GM23248 (cell line): Measurements from ENCODE around the gene BLACAT1. TPM values are rescaled to one million over a fixed set of nuclear protein-coding genes. Genes with fewer than 3 reads are reported as not detected.

ENCODE experiments used
- DNase-seq: peaks from one replicate; pipeline ENCODE4 v3.0.0-alpha.2; 2015
- H2AFZ ChIP-seq: fragments of 200-600 bp; sonication (generic); 2 replicates; pipeline ENCODE4 v1.6.1; 2016; ENCODE audit warnings: antibody characterized with exemption
- H3F3A ChIP-seq: fragments of 200-600 bp; sonication (generic); 2 replicates; pipeline ENCODE4 v1.6.1; 2016; ENCODE audit warnings: mild to moderate bottlenecking, antibody characterized with exemption, mixed run types; ENCODE audit not compliant: insufficient read depth
- H3K27ac ChIP-seq: fragments of 200-600 bp; sonication (generic); 2 replicates; pipeline ENCODE4 v1.5.1; 2016; ENCODE audit warnings: mild to moderate bottlenecking
- H3K27me3 ChIP-seq: fragments of 200-600 bp; sonication (generic); replicated peaks from 2 replicates; pipeline ENCODE4 v1.6.1; 2016; ENCODE audit warnings: mild to moderate bottlenecking; ENCODE audit not compliant: insufficient read depth
- H3K36me3 ChIP-seq: fragments of 200-600 bp; sonication (generic); 2 replicates; pipeline ENCODE4 v1.6.1; 2016; ENCODE audit warnings: low read depth, mild to moderate bottlenecking
- H3K4me1 ChIP-seq: fragments of 200-600 bp; sonication (generic); 2 replicates; pipeline ENCODE4 v1.6.1; 2016; ENCODE audit warnings: mild to moderate bottlenecking; ENCODE audit not compliant: insufficient read depth
- H3K4me2 ChIP-seq: fragments of 200-600 bp; sonication (generic); one replicate; pipeline ENCODE4 v1.6.1; 2016; ENCODE audit warnings: mild to moderate bottlenecking; ENCODE audit not compliant: unreplicated experiment
- H3K4me3 ChIP-seq: fragments of 200-600 bp; sonication (generic); 2 replicates; pipeline ENCODE4 v1.5.1; 2016; ENCODE audit warnings: mild to moderate bottlenecking
- H3K79me2 ChIP-seq: fragments of 200-600 bp; sonication (generic); 2 replicates; pipeline ENCODE4 v1.6.1; 2016; ENCODE audit warnings: mild to moderate bottlenecking; ENCODE audit not compliant: insufficient read depth
- H3K9ac ChIP-seq: fragments of 200-600 bp; sonication (generic); 2 replicates; pipeline ENCODE4 v1.6.1; 2016; ENCODE audit warnings: mild to moderate bottlenecking
- H3K9me2 ChIP-seq: fragments of 200-600 bp; sonication (generic); 2 replicates; pipeline ENCODE4 v1.6.1; 2016; ENCODE audit warnings: mixed run types, mild to moderate bottlenecking, moderate library complexity; ENCODE audit not compliant: insufficient read depth
- H3K9me3 ChIP-seq: fragments of 200-600 bp; sonication (generic); one replicate; pipeline ENCODE4 v1.6.1; 2017; ENCODE audit warnings: low read depth
- H4K20me1 ChIP-seq: fragments of 200-600 bp; sonication (generic); 2 replicates; pipeline ENCODE4 v1.6.0; 2016; ENCODE audit not compliant: insufficient read depth
- EZH2 ChIP-seq: fragments of 200-600 bp; sonication (generic); IDR thresholded peaks from 2 replicates; pipeline ENCODE4 v1.6.1; 2018; ENCODE audit warnings: antibody characterized with exemption, mild to moderate bottlenecking; ENCODE audit not compliant: insufficient read depth, poor library complexity, severe bottlenecking
- EZH2phosphoT487 ChIP-seq: fragments of 200-600 bp; sonication (generic); IDR thresholded peaks from 2 replicates; pipeline ENCODE4 v1.6.1; 2018; ENCODE audit warnings: antibody characterized with exemption, moderate library complexity, mild to moderate bottlenecking, low read depth; ENCODE audit not compliant: insufficient read depth
- WGBS, 2 experiments: methylation state at CpG; one replicate each; pipeline ENCODE4 v1.1.6; 2015 to 2017; ENCODE audit warnings: low lambda C conversion rate in 2 of 2, low coverage in 1 of 2; ENCODE audit errors: missing lambda C conversion rate in 2 of 2; 5-methylcytosine and 5-hydroxymethylcytosine counted together
- in situ Hi-C: fragments of 300-500 bp; cut with MboI; formaldehyde crosslinking; loops from 2 replicates; pipeline ENCODE4 v1.15.0; 2020
- polyA plus RNA-seq: library from polyadenylated mRNA; unstranded; fragments of >200 nt; fragmentation: Nextera tagmentation; extraction: Ambion mirVana; gene quantifications from 2 replicates; pipeline ENCODE4 v1.2.1, GENCODE V29; 2016
- total RNA-seq: library from RNA; depleted of rRNA; stranded (reverse); fragments of >200 nt; shearing (Covaris generic); gene quantifications from 2 replicates; pipeline ENCODE4 v1.2.3, GENCODE V29; 2014

BLACAT1 gene
- total and polyA plus RNA-seq, 2 experiments from 2014 or later: not detected

GRCh38 chr1:205477759-205478247 lies 22.0 kb upstream of the BLACAT1 start:
- Histone ChIP-seq H4K20me1 (no peaks in the 10 kb centered on the region), H3K4me2 (no peak overlapping the region), H2AFZ (no peak overlapping the region), H3K27ac (no peak overlapping the region), H3K9me3 (no peaks in the 10 kb centered on the region), H3K9me2 (no peaks in the 10 kb centered on the region), H3K27me3 (peaks cover 68% of the 10 kb centered on the region), H3K4me1 (no peaks in the 10 kb centered on the region), H3K9ac (no peak overlapping the region), H3F3A (no peaks in the 10 kb centered on the region), H3K4me3 (no peak overlapping the region), H3K79me2 (no peaks in the 10 kb centered on the region), H3K36me3 (no peaks in the 10 kb centered on the region)
- DNase-seq: peak; percentile 69
- TF ChIP-seq EZH2phosphoT487 (no peak), EZH2 (no peak)
- in situ Hi-C loops: no loop called here
- WGBS, 2 experiments: 30 to 37% methylated on average over 12 of the region's 12 CpGs

DNA sequence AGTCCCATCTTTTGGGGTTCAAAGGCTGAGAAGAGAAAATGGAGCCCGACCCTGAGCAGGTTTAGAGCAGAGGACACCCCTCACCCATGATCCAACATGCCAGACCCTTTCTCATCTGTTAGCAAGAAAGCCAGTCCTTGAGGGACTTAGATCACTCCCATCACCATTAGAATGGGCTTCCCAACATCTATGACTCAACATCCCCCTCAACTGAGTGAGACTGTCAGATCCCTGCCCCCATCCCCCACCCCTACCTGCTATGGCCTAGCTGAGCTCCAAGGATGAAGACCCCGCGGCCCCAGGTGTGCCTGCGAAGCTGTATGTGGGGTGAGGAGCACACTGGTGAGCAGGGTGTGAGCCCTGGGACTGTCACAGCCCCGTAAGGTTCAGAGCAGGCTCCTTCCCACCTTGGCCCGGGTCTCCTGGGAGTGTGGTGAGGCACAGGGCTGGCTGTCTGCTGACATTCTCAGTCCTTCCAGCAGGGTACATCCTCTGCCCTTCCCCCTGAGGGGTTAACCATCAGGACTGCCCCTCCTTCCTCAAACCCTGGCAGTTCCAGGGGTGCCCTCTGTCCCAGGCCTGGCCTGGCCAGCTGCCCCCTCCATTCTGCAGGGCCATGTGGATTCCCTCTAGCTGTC lies 21.4 kb upstream of the BLACAT1 start:
- in situ Hi-C loops: no loop called here
- H3K9ac ChIP-seq: no peak overlapping the region
- H3K79me2 ChIP-seq: no peaks in the 10 kb centered on the region
- no peaks in the 10 kb centered on the region for H3K9me3 ChIP-seq
- H3K4me1 ChIP-seq: no peaks in the 10 kb centered on the region
- H3K27me3 ChIP-seq: peaks cover 66% of the 10 kb centered on the region
- DNase-seq: no peak
- no peak overlapping the region for H2AFZ ChIP-seq
- H3K4me2 ChIP-seq: no peak overlapping the region
- no peaks in the 10 kb centered on the region for H3K9me2 ChIP-seq
- H4K20me1 ChIP-seq: no peaks in the 10 kb centered on the region
- 34 to 52% methylated on average over 6 of the region's 6 CpGs for WGBS, 2 experiments
- H3F3A ChIP-seq: no peaks in the 10 kb centered on the region
- TF ChIP-seq EZH2phosphoT487 (no peak), EZH2 (no peak)
- no peak overlapping the region for H3K4me3 ChIP-seq
- no peak overlapping the region for H3K27ac ChIP-seq
- no peaks in the 10 kb centered on the region for H3K36me3 ChIP-seq

GRCh38 chr1:205476648-205477047 lies 20.8 kb upstream of the BLACAT1 start:
- no peak overlapping the region for H3K4me2 ChIP-seq
- H4K20me1 ChIP-seq: no peaks in the 10 kb centered on the region
- no peaks in the 10 kb centered on the region for H3K4me1 ChIP-seq
- no peaks in the 10 kb centered on the region for H3K9me3 ChIP-seq
- in situ Hi-C loops: no loop called here
- H3F3A ChIP-seq: no peaks in the 10 kb centered on the region
- peaks cover 60% of the 10 kb centered on the region for H3K27me3 ChIP-seq
- 86 to 87% methylated on average over 4 of the region's 4 CpGs for WGBS, 2 experiments
- no peaks in the 10 kb centered on the region for H3K79me2 ChIP-seq
- H3K9ac ChIP-seq: no peak overlapping the region
- H3K4me3 ChIP-seq: no peak overlapping the region
- no peak overlapping the region for H2AFZ ChIP-seq
- H3K27ac ChIP-seq: no peak overlapping the region
- DNase-seq: no peak
- TF ChIP-seq EZH2phosphoT487: no peak
- TF ChIP-seq EZH2: no peak
- no peaks in the 10 kb centered on the region for H3K9me2 ChIP-seq
- no peaks in the 10 kb centered on the region for H3K36me3 ChIP-seq

DNA sequence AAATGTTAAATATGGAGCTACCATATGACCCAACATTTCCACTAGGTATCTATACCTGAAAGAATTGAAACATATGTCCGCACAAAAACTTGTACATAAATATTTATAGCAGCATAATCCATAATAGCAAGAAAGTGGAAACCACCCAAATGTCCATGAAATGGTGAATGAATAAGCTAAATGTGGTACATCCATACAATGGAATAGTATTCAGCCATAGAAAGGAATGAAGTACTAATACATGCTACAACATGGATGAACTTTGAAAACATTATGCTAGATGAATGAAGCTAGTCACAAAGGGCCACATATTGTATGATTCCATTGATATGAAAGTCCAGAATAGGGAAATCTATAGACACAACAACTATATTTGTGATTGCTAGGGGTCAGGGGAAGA lies 20.0 kb upstream of the BLACAT1 start:
- no peaks in the 10 kb centered on the region for H3F3A ChIP-seq
- no peak overlapping the region for H3K4me3 ChIP-seq
- in situ Hi-C loops: no loop called here
- TF ChIP-seq EZH2 (no peak), EZH2phosphoT487 (no peak)
- H3K27ac ChIP-seq: no peak overlapping the region
- H3K9me3 ChIP-seq: no peaks in the 10 kb centered on the region
- no peak for DNase-seq
- peaks cover 60% of the 10 kb centered on the region for H3K27me3 ChIP-seq
- no peak overlapping the region for H2AFZ ChIP-seq
- H4K20me1 ChIP-seq: no peaks in the 10 kb centered on the region
- no peaks in the 10 kb centered on the region for H3K79me2 ChIP-seq
- no peaks in the 10 kb centered on the region for H3K9me2 ChIP-seq
- H3K4me2 ChIP-seq: no peak overlapping the region
- WGBS, 2 experiments: 72 to 91% methylated on average over 1 of the region's 1 CpG
- H3K36me3 ChIP-seq: no peaks in the 10 kb centered on the region
- no peak overlapping the region for H3K9ac ChIP-seq
- no peaks in the 10 kb centered on the region for H3K4me1 ChIP-seq
